GM18526 (cell line): Measurements from ENCODE around the gene HLF.

Experiments used
- POLR2A ChIP-seq: IDR thresholded peaks from 3 replicates; pipeline ENCODE4 v1.6.1; 2011; ENCODE audit not compliant: insufficient read length; ENCODE audit errors: extremely low read depth

HLF gene

GRCh38 chr17:55318715-55319487, 54.1 kb downstream of the HLF start:
- no peak for TF ChIP-seq POLR2A

- no peak for TF ChIP-seq POLR2A
Measured at GRCh38 chr17:55319933-55320593, 55.3 kb downstream of the HLF start.

- no peak for TF ChIP-seq POLR2A
Measured at GRCh38 chr17:55320594-55321426, 56.0 kb downstream of the HLF start.

- TF ChIP-seq POLR2A: no peak
Measured at GRCh38 chr17:55321427-55322060, 56.8 kb downstream of the HLF start.

GRCh38 chr17:55322453-55322985, 57.8 kb downstream of the HLF start:
- TF ChIP-seq POLR2A: no peak

- no peak for TF ChIP-seq POLR2A
Measured at GRCh38 chr17:55323518-55324295, 58.9 kb downstream of the HLF start.

GRCh38 chr17:55324296-55324978, 59.7 kb downstream of the HLF start:
- no peak for TF ChIP-seq POLR2A

- TF ChIP-seq POLR2A: no peak
Measured at GRCh38 chr17:55325406-55325805, 60.6 kb downstream of the HLF start.

GRCh38 chr17:55326030-55326429, 61.3 kb downstream of the HLF start:
- no peak for TF ChIP-seq POLR2A

- TF ChIP-seq POLR2A: no peak
Measured at GRCh38 chr17:55327225-55328088, 62.7 kb downstream of the HLF start.

GRCh38 chr17:55330344-55330933, 65.7 kb downstream of the HLF start:
- no peak for TF ChIP-seq POLR2A

GRCh38 chr17:55332296-55333041, 67.7 kb downstream of the HLF start:
- no peak for TF ChIP-seq POLR2A
